GM21576 (cell line): ENCODE measurements around the gene MAN2A1.
"Not testable (repeated sequence)": the region's sequence is repeated elsewhere in the genome, so short reads cannot be mapped to it uniquely, and the experiment has no call there.

ENCODE experiments used
- ATAC-seq: cut with Tn5 transposase; IDR thresholded peaks from one replicate; pipeline ENCODE4 v1.9.1; 2021; ENCODE audit warnings: mild to moderate bottlenecking, moderate library complexity; ENCODE audit not compliant: unreplicated experiment

MAN2A1 gene

DNA sequence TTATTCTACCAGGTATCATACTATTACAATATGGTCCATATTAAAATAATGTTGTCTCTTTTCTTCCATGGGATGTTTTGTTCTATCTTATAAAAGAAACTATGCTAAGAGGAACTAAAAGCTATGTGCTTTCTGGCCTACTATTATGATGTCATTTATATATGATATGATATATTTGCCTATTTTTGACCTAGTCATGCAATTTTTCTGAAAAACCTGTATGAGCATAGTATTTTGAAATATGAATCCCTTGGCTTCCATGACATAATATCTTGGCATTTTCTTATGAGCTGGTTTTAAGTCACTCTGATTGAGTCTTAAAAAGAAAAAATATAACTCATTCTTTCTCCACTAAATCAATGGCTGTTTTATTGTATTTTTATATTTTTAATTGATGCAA is 60.7 kb downstream of the MAN2A1 start:
- ATAC-seq, result no peak

DNA sequence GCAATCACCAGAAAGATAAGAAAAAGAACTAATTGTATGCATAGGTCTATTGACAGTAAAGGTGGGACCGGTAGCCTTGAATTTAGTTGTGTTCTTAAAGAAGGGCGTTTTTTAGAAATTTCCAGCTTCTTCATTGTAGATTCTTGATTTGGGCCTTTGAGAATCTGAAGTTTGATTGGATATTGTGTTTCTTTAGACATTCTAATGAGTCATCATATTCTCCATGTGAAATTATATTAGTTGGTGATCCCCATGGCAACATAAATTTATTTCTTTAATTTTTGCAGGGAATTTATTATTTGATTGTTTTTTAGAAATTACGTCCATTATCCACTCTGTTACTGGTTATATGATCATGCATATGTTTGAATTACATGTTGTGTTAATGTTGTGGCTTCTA is 63.6 kb downstream of the MAN2A1 start:
- no peak for ATAC-seq

DNA sequence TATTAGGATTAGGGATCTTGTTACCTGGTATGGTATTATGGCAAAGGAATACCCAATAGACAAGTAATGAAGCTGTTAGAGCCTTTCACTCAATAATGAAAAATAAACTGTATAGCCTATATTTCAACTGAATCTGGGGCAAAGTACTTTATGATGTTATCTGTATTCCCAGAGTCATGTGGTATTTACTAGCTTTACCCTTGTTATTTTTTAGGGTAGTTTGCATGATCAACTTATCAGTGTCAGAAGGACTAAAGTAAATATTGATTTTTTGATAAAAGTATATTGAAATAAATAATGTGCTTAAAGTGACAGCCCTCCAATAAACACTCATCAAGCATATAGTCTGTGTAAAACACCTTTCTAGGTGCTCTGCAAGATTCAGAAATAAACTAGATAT is 64.6 kb downstream of the MAN2A1 start:
- no peak for ATAC-seq

DNA sequence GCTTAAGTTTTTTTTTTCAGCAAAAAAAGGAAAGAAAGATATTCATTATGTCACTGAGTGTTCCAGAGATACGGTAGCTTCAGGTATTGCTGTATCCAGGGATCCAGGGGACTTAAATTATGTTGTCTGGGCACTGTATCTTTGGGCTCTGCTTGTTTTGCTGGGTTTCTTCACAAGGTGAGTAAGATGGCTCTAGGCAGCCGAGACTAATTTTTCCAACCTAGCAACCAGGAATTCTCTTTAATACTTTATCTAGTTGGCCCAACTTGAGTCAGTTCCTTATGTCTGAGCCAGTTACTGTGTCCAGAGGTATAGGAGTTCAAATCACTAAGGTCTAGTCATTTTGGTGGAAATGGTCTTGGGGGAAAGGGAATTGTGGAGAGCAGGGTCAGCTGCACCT is 66.0 kb downstream of the MAN2A1 start:
- ATAC-seq, result no peak

DNA sequence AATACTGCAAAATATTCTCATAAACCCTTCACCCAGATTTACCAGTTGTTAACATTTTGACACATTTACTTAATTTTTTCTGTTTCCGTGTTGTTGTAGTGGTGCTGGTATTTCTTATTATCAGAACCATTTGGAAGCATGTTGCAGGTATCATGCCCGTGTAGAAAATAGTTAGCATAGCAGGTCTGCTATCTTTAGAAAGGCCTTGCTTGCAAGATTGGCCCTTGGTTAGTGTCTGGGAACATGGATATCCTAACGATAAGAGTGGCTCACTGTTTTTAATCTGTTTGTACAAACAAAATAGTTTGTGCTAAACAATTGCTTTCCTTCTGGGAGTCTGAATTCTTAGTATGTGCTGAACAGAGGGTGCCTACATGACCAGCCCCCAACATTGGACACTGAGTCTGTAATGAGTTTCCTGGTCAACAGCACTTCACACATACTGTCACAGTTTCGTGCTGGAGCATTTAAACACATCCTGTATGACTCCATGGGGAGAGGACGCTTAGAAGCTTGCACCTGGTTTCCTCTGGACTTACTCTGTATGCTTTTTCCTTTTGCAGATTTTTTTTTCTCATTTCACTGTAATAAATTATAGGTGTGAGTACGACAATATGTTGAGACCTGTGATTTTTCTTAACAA is 66.9 kb downstream of the MAN2A1 start:
- no peak for ATAC-seq

DNA sequence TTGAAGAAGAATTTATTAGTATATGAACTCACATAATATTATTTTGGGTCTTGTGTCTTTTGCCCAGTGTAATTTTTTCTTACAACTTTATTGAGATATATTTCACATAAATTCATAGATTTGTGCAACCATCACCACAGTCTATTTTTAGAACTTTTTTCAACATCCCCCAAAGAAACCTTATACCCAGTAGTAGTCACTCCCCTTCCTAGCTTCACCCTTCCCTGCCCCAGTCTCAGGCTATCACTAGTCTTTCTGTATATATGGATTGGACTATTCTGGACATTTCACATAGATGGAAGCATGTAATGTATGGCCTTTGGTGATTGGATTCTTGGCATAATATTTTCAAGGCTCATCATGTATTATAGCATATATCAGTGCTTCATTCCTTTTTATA is 67.8 kb downstream of the MAN2A1 start:
- no peak for ATAC-seq

DNA sequence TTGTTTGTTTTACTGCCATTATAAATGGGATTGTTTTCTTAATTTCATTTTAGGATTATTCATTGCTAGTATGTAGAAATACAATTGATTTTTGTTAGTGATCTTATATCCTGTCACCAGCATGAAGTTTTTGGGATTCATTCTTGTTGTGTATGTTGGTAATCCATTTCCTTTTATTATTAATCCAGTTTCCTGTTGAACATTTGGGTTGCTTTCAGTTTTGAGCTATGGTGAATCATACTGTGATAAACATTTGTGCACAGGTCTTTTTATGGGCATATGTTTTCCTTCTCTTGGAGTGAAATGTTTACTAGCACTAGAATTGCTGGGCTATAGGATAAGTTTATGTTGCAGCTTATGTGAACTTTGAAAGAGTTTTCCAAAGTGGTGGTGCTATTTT is 69.6 kb downstream of the MAN2A1 start:
- no peak for ATAC-seq

DNA sequence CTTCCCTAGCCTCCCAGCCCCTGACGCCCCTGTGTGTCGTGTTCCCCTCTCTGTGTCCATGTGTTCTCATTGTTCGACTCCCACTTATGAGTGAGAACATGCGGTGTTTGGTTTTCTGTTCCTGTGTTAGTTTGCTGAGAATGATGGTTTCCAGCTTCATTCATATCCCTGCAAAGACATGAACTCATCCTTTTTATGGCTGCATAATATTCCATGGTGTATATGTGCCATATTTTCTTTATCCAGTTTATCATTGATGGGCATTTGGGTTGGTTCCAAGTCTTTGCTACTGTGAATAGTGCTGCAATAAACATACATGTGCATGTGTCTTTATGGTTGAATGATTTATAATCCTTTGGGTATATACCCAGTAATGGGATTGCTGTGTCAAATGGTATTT is 70.4 kb downstream of the MAN2A1 start:
- ATAC-seq, result not testable (repeated sequence)

DNA sequence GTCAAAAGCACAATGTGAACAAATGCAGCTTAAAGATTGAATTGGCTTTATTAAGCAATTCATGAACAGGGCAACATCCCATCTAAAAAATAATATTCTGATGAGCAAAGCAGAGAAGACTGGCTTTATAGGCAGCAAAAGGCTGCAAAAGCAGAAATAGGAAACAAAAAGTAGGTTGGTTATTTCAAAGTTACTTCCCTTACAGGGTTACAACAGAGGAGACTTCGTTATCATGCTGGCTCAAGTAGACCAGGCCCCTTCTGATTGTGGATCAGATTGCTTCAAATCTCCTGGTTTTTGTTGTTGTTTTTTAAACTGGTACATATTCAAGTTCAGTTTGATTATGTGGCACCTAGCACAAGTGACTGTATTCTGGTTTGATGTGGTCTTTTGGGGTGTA is 73.1 kb downstream of the MAN2A1 start:
- no peak for ATAC-seq

DNA sequence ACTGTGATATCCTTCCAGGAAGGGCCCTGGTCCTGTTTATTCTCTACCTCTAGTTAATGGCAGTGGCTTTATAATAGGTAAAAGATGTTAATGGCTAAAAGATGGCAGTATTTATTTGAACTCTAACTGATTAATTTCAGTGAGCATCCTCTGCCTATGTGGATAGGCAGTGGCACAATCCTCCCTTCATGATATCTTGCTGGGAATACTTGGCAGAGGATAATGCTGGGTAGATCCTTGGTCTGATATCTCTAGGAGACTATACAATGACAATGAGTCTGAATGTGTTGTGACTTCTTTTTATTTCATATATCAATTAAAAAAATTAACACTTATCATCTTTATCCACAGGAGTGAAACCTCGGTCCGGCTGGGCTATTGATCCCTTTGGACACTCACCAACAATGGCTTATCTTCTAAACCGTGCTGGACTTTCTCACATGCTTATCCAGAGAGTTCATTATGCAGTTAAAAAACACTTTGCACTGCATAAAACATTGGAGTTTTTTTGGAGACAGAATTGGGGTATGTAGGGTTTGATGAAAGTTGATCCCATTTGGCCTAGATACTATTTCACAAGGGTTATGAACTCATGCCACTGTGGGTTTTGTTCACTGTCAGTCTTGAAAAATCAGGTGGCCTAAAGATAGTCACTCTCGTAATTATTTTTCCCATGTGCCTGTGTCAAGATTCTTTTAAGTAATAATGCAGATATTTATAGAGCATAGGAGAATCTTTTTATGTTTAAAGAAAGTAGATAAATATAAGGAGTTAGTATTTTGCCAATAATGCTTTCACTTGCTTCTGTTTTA is 77.7 kb downstream of the MAN2A1 start:
- ATAC-seq, result no peak

DNA sequence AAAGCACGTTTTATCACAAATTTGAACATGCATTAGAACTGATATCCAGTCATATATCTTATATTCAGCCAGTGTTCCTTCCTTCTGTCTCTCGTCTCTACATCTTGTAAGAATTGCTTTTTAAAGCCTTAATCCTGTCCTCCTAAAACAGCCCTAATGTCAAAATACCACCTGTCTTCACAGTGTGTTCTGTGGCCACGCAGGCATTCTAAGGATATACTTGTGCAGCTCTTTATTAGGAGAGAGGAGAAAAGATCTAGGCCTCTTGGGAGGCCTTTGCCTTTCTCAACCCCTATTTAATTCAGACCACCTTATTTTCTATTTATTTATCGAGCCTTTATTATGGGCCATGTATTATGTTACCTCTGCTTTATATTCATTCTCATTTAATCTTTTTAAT is 78.3 kb downstream of the MAN2A1 start:
- ATAC-seq, result no peak

DNA sequence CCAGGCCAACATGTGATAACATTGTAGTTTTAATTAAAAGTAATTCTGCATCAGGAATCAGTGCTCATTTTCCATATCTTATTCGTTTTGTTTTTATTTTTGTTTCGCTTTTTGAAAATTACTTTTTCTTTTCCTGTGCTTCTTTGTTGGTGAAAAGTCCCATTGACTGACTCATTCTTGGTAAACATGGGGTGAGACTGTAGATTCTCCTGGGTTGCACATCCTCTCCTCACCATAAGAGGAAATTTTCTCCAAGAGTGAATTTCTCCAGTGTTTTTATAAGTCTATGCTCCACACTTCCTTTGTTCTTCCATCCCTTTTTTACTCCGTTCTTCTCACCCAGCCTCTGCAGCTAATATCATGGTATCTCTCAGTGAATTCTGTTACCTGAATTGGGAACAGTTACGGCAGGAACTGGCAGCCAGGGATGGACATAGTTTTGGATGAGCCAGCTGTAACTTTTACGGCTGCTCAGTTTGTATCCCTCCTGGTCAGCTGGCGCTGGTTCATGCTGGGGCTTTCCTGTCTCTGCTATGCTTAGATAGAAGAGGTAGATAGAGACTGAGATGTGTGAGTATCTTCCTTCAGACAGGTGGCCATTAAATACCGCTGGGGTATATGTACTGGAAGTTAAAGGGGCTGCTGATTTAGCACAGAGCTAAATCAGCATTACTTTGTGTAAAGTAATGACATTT is 80.0 kb downstream of the MAN2A1 start:
- no peak for ATAC-seq

DNA sequence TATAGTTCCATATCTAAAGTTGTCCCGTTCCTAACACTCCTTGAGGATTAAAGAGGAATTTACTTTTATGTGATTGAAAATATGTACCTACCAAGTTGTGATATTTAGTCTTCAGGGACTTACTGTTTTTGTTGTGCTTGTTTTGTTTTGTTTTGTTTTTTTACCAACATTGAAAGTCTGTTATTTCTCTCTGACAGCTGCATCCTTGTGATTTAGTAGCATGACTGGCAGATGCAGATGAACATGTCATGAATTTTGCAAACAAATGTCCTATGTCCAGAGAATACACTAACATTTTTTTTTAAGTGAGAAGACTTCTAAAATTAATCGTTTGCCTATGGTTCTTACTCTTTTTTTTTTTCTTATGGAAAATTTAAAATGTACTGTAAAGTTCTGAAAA is 85.4 kb downstream of the MAN2A1 start:
- ATAC-seq, result no peak

DNA sequence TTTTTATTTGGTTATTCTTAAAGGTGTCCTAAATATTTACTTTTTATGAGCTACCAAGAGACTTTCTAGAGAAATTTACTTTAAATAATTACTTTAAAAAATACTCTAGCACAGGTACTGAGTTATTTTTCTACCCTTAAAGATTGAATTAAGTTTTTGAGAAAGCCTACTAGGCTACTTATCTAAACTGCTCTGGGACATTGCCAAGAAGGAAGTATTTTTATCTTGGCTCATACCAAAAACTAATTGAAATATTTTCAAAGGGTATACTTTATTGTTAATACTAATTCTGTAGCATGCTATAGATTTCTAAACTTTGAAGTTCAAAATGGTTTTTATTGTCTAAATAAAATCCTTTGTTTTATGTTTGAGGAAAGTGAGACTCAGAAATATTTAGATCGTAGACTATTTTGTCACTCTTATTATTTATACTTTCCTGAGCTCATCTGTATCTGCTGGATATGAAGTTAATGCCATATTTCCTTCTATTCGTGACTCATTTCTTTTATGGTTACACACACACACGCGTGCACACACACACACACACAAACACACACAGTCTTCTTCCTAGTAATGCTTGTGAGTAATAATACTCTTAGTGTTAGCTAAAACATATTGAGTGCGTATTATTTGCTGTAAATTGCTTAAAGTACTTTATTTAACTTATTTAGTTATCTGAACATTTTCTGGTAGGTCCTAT is 89.5 kb downstream of the MAN2A1 start:
- ATAC-seq, result no peak

DNA sequence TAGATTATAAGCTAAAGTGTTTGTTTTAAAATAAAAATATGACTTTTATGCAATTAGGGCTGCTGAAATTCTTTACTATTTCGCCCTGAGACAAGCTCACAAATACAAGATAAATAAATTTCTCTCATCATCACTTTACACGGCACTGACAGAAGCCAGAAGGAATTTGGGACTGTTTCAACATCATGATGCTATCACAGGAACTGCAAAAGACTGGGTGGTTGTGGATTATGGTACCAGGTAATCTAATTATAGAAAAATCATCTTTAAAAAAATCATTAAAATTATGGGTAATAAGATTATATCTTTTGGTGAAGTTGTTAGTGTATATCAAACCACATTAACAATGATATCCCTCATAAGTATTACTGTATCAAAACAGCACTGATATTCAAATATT is 95.0 kb downstream of the MAN2A1 start:
- ATAC-seq, result no peak

DNA sequence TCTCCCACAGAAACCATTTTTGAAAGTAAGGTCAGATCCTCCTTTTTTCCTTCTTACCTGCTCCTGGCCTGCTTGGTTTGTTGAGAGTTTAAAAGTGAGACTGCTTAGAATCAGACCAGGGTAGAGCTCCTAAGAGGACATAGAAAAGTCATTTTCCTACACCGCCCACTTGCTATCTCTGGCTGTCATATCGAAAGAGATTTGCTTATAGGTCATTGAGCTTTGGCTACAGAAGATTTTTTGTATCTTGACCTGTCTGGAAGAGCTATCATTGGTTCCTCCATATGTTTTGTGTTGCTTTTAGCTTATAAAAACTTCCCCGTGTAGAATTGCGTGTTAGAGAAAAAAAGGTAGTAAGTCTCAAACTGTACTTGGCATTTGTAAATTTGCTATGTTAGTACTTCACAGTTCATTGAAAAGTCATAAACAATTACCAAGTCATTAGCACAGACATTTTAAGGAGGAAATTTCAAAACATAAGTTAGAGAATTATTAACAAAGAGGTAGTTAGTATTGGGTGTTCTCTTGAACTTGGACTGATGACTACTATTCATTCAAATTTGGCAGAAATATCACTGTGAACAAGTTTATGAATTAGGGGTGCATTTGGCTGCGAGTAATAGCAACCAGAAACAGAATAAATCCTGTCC is 96.6 kb downstream of the MAN2A1 start:
- no peak for ATAC-seq

DNA sequence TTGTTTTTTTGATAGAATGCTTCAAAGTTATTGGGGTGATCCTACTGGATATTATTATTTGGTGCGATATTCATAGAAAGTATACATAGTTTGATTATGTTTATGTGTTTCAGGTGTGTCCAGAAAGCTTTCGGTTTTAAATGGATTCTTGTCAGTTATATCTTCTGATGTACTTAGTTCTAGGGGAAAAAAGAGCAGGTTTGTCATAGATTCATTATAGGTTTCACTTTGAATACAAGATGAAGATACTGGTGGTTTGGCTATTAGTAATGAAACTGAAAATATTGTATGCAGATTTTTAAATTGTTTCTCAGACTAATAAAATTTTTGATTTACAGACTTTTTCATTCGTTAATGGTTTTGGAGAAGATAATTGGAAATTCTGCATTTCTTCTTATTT is 98.9 kb downstream of the MAN2A1 start:
- peak; percentile 86 for ATAC-seq

DNA sequence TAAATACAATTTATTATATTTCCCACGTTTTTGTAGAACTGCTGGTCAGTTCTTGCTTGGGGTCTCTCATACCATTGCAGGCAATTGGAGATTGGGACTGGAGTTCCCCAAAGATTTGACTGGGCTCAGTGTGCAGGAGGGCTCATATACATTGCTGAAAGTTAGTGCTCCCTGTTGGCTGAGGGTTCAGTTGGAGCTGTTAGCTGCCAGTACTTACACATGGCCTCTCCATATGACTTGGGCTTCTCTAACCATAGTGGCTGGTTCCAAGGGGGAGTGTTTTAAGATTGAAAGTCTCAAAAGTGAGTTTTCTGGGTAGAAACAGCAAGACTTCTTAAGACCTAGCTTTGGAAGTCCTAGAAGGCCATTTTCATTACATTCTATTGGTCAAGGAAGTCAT is 102.9 kb downstream of the MAN2A1 start:
- no peak for ATAC-seq

DNA sequence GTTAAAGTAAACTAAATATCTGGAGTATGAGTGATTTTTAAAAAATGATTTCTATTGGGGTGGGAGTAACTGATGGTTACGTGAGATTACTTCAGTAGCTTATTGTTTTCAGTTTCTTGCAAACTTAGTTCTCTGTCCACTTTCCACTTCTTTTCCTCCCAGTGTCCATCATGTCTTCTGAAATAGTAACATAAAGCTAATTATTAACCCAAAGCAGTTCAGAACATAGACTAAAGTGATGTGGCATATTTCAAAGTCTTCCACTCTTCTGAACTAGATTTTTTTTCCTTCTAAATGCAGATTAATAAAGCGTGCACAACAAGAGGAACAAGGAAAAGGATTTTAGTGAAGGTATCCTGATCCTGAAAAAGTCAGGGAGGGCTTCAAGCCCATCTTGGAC is 114.1 kb downstream of the MAN2A1 start:
- ATAC-seq, result no peak

DNA sequence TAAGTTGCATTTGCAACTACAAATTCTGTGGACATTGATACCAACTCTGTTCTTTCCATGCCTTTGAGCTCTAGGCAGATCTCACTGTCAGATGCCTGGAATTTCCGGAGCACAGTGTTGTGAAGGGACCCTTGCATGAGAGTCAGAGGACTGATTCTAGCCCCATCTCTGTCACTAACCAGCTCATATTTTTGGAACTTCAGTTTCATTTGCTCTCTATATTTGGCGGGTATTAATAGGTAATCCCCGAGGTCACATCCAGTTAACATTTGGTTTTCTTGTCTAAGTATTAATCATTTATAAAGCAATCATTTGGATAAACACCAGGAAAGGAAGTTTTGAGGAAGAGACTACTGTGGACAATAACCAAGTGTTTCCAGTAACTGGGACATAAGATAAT is 115.7 kb downstream of the MAN2A1 start:
- ATAC-seq, result no peak

DNA sequence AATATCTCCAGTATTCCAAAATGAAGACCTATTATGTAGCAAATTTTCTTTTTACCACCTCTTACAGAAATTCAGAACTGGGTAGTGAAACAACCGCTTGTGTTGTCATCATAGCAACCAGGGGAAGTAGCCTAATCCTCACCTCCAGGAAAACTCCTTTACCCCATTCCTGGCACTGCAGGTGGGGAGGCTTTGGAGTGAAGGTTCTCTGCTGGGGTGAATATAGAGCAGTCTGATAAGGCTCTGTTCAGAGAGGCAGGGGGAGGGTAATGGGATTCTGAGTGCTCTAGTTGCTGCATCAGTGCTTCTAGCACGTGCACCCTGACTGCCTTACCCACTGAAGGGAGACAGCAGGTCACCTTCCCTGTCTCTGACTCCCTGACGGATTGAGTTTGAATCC is 116.2 kb downstream of the MAN2A1 start:
- ATAC-seq, result no peak
